T-helper 2 cell treated with Interferon-gamma antibody and Interleukin-4, amounts not matched to agents 100 ng/mL and 5 ng/mL, for 36 hours (primary cell): ENCODE results near the gene PRR20B. TPM values are rescaled to one million over a fixed set of nuclear protein-coding genes. Genes with fewer than 3 reads are reported as not detected.
"Not testable (repeated sequence)": the region's sequence is repeated elsewhere in the genome, so short reads cannot be mapped to it uniquely, and the experiment has no call there.

Experiments
- intact Hi-C: fragments of 100-400 bp; cut with micrococcal nuclease; formaldehyde crosslinking; loops from one replicate; pipeline ENCODE4 v1.15.1; 2023
- total RNA-seq: library from RNA; stranded (reverse); gene quantifications from 2 replicates; pipeline ENCODE4 v1.2.3, GENCODE V29; 2022

The PRR20B gene
- not detected in 2 replicates for total RNA-seq

DNA sequence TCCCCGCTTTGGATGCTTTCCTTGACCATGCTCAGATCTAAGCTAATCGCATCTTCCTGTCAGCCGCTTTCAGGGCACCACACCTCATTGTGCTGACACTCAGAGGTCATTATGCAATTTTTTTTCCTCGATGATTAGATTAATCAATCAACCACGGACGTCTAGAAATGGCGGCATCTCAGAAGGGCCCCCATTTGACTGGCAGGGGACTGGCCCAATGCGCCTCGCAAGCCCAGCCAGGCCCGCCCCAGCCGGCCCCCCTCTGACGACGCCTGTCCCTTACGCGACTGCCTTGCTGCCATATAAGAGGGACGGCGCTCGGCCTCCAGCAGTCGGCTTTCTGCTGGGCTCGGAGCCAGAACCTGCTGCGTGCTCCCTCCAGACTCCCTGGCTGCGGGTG is at the start of gene PRR20B:
Gene PRR20B, plus strand, starts transcription at position 301 of the 400 bp plus-strand sequence. CDS start 387 bp downstream, outside the sequence.
- intact Hi-C loops = not testable (repeated sequence)

DNA sequence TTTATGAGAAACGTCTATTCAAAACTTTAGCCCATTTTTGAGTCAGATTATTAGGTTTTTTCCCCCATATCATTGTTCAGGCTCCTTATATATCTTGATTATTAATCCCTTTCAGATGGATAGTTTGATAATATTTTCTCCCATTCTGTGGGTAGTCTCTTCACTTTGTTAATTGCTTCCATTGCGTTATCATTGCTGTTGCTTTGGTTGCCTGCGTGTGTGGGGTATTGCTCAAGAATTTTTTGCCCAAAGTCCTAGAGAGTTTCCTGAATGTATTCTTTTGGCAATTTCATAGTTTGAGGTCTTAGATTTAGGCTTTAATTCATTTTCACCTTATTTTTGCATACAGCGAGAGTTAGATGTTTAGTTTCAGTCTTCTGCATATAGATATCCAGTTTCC is 32.3 kb upstream of the PRR20B start:
- intact Hi-C loops = no loop called here

DNA sequence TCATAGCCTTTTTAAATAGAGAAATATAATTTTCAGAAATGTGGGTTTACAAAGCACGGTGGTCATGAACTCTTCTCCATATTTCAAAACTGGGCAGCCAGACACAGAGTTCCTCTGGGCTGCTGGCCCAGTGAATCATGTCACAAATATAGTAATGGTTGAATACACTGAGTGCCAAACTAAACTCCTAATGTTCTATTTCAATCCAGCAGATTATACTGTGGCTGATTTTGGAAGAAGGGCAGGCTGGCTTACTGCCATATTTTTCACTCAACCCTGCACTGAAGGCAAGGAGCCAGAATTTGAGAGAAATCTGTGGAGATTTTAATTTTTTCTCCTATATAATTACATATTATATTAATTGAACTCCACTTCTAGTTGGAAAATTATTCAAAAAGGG is 23.6 kb upstream of the PRR20B start:
- intact Hi-C loops = no loop called here

DNA sequence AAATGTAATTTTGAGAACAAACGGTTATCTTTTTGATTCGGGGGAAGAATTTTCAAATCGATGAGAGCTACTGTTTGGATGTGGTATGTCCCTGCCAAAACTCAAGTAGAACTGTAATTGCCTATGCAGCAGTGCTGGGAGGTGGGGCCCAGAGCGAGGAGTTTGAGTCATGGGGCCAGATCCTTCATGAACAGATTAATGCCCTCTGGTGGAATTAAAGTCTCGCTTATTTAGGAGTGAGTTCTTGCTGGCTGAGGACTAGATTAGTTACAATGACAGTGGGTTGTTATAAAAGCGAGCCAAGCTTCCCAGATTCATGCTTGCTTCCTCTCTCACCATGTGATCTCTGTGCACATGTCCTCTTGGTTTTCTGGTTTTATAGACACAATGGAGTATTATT is 18.4 kb upstream of the PRR20B start:
- intact Hi-C loops = no loop called here

DNA sequence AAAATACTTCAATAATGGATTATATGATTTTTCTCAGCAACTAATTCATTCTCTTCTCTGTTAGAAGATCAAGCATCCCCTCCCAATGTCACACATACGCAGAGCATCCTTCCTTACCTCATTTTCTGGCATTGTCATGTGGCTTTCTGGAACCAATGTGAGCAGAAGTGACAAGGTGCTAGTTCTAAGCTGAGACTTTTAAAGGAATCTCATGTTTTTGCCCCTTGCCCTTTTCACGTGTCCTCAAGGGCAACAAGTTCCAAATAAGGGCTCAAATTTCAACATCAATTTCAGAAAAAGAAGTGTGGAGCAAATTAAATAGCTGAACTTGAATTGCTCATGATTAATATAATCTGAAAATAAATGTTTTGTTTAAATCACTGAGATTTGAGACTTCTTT is 11.2 kb upstream of the PRR20B start:
- intact Hi-C loops = no loop called here

DNA sequence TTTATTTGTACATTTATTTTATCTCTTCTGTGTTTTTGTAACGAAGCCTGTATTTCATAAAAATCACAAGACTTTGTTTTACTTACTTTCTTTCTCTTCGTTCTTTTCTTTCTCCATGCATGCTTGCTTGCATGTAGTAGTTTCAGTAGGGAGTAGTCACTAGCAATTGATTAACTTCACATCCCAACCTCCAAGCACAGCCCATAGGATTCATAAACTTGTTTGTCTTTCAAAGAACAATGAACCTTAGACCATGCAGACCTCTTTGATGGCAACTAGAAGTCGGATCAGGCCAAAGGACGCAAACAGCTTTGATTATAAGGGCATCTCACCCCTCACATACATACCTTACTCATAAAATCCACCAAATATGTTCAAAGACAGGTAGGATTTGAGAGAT is 9.7 kb upstream of the PRR20B start:
- intact Hi-C loops = no loop called here

DNA sequence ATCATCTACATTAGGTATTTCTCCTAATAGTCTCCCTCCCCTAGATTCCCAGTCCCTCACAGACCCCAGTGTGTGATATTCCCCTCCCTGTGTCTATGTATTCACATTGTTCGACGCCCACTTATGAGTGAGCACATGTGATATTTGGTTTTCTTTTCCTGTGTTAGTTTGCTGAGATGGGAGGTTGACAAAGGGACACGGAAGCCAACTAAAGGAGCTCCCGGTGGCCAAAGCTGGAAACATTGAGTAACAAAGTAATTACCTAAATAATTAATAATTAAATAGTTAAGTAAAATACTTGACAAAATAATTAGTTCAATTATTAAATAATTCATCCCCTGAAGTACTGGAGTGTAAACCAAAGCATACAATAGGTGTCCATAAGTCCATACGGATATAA is 8.3 kb upstream of the PRR20B start:
- intact Hi-C loops = no loop called here

DNA sequence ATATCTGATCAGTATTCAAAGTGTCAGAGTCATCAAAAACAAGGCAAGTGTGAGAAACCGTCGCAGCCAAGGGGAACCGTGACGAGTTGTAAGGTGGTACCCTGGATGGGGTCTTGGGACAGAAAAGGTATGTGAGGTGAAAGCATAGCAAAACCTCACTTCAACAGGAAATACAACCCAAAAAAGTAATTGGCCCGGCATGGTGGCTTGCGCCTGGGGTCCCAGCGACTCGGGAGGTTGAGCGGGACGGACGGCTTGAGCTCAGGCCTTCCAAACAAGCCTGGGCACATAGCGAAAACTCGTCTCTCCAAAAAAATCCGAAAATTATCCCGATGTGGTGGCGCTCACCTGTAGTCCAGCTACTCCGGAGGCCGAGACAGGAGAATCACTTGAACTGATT is 7.5 kb upstream of the PRR20B start:
- intact Hi-C loops = not testable (repeated sequence)

DNA sequence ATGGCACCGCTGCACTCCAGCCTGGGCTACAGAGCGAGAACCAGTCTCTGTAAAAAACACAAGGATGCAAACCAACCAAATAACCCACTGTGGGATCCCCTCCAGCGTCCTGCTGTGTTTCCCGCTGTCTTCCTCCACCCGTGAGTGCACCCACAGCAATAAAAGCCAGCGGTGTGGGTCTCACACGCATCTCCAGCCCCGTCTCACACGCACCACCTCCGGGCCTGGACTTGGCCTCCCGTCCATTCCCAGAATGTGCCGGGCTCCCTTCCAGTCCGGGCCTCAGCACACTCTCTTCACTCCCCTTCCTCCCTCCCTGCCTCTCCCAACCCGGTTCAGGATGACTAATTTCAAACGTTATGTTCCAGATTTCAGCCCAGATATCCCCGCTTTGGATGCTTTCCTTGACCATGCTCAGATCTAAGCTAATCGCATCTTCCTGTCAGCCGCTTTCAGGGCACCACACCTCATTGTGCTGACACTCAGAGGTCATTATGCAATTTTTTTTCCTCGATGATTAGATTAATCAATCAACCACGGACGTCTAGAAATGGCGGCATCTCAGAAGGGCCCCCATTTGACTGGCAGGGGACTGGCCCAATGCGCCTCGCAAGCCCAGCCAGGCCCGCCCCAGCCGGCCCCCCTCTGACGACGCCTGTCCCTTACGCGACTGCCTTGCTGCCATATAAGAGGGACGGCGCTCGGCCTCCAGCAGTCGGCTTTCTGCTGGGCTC is 6.9 kb upstream of the PRR20B start, which contains the start of gene PRR20A:
Gene PRR20A, plus strand, starts transcription at position 684 of the 734 bp plus-strand sequence. CDS start 387 bp downstream, outside the sequence.
- intact Hi-C loops = not testable (repeated sequence)

DNA sequence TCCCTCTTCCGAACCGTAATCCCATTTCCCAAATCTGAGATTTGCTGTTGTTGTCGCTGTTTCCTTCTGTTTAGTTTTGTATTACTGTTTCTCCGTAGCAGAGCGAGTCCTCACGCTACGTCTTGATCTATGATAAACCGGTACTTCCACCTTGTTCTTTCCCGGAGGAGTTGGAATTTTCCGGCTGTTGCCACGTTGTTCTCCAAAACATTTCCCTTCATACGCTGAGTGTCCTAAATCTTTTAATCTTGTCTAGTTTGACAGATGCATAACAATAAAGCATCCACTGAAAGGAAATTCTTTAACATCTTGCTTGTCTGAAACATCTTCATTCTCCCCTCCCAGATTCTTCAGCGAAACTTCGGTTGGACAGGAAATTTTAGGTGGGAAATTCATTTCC is 818 bp downstream of the PRR20B start:
- intact Hi-C loops = not testable (repeated sequence)

DNA sequence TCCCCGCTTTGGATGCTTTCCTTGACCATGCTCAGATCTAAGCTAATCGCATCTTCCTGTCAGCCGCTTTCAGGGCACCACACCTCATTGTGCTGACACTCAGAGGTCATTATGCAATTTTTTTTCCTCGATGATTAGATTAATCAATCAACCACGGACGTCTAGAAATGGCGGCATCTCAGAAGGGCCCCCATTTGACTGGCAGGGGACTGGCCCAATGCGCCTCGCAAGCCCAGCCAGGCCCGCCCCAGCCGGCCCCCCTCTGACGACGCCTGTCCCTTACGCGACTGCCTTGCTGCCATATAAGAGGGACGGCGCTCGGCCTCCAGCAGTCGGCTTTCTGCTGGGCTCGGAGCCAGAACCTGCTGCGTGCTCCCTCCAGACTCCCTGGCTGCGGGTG is 6.5 kb downstream of the PRR20B start, which contains the start of gene PRR20C:
Gene PRR20C, plus strand, starts transcription at position 301 of the 400 bp plus-strand sequence. CDS start 387 bp downstream, outside the sequence.
- intact Hi-C loops = not testable (repeated sequence)

DNA sequence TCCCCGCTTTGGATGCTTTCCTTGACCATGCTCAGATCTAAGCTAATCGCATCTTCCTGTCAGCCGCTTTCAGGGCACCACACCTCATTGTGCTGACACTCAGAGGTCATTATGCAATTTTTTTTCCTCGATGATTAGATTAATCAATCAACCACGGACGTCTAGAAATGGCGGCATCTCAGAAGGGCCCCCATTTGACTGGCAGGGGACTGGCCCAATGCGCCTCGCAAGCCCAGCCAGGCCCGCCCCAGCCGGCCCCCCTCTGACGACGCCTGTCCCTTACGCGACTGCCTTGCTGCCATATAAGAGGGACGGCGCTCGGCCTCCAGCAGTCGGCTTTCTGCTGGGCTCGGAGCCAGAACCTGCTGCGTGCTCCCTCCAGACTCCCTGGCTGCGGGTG is 13.0 kb downstream of the PRR20B start, which contains the start of gene PRR20D:
Gene PRR20D, plus strand, starts transcription at position 301 of the 400 bp plus-strand sequence. CDS start 387 bp downstream, outside the sequence.
- intact Hi-C loops = not testable (repeated sequence)

DNA sequence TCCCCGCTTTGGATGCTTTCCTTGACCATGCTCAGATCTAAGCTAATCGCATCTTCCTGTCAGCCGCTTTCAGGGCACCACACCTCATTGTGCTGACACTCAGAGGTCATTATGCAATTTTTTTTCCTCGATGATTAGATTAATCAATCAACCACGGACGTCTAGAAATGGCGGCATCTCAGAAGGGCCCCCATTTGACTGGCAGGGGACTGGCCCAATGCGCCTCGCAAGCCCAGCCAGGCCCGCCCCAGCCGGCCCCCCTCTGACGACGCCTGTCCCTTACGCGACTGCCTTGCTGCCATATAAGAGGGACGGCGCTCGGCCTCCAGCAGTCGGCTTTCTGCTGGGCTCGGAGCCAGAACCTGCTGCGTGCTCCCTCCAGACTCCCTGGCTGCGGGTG is 19.6 kb downstream of the PRR20B start, which contains the start of gene PRR20E:
Gene PRR20E, plus strand, starts transcription at position 301 of the 400 bp plus-strand sequence. CDS start 387 bp downstream, outside the sequence.
- intact Hi-C loops = not testable (repeated sequence)

DNA sequence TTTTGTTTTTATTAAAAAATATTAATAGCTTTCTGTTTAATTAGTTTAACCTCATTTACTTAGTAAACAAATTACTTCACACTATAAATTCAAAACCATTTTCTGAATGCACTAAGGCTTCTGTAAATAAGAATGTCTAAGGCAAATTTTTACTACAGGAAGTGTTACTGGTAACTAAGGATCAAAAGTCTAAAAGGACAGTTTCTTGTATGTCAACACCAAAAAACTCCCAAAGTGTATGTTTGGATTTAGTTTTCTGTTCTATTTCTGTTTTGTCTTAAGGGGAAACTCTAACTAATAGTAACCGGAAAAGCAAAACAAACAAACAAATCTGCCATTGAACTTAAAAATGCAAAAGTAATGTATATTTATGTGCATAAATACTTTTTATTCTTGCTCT is 44.4 kb downstream of the PRR20B start:
- intact Hi-C loops = no loop called here

Other genes with a start within 250 kb of the PRR20B start
- gene PRR20A, start 6.6 kb upstream of the PRR20B start, total RNA-seq = not detected in 2 replicates
- gene PRR20C, start 6.6 kb downstream of the PRR20B start, total RNA-seq = not detected in 2 replicates
- not detected in 2 replicates for gene PRR20D, start 13.1 kb downstream of the PRR20B start, total RNA-seq
- gene PRR20E, start 19.7 kb downstream of the PRR20B start, total RNA-seq = not detected in 2 replicates